MG63 (cell line): ENCODE measurements around the gene HIBCH. TPM values are rescaled to one million over a fixed set of nuclear protein-coding genes. Genes with fewer than 3 reads are reported as not detected.
"Not testable (repeated sequence)": the region's sequence is repeated elsewhere in the genome, so short reads cannot be mapped to it uniquely, and the experiment has no call there.

Experiments used
- DNase-seq: peaks from one replicate; pipeline ENCODE4 v3.0.0-alpha.2; 2020
- H3K27me3 ChIP-seq: fragments of 250-450 bp; sonication (Bioruptor Pico); 2 replicates; pipeline ENCODE4 v1.5.1; 2020; ENCODE audit warnings: mild to moderate bottlenecking, moderate library complexity
- H3K36me3 ChIP-seq: fragments of 250-450 bp; sonication (Bioruptor Pico); 2 replicates; pipeline ENCODE4 v1.5.1; 2020; ENCODE audit warnings: mild to moderate bottlenecking, moderate library complexity
- H3K4me3 ChIP-seq: fragments of 250-450 bp; sonication (Bioruptor Pico); 2 replicates; pipeline ENCODE4 v1.5.1; 2020; ENCODE audit warnings: mild to moderate bottlenecking, moderate library complexity
- H3K9me3 ChIP-seq: fragments of 250-450 bp; sonication (Bioruptor Pico); 2 replicates; pipeline ENCODE4 v1.5.1; 2020; ENCODE audit warnings: mild to moderate bottlenecking, moderate library complexity
- total RNA-seq: library from RNA; depleted of rRNA; stranded (reverse); fragments of >200 nt; shearing (Covaris generic); gene quantifications from 2 replicates; pipeline ENCODE4 v1.2.3, GENCODE V29; 2014; ENCODE audit warnings: low replicate concordance

The HIBCH gene
- total RNA-seq, 1 experiment from 2014 or later, result 13.9 TPM

GRCh38 chr2:190279256-190280134 lies 40.1 kb downstream of the HIBCH start:
- not testable (repeated sequence) for H3K4me3 ChIP-seq, H3K36me3 ChIP-seq, DNase-seq, H3K9me3 ChIP-seq, H3K27me3 ChIP-seq

DNA sequence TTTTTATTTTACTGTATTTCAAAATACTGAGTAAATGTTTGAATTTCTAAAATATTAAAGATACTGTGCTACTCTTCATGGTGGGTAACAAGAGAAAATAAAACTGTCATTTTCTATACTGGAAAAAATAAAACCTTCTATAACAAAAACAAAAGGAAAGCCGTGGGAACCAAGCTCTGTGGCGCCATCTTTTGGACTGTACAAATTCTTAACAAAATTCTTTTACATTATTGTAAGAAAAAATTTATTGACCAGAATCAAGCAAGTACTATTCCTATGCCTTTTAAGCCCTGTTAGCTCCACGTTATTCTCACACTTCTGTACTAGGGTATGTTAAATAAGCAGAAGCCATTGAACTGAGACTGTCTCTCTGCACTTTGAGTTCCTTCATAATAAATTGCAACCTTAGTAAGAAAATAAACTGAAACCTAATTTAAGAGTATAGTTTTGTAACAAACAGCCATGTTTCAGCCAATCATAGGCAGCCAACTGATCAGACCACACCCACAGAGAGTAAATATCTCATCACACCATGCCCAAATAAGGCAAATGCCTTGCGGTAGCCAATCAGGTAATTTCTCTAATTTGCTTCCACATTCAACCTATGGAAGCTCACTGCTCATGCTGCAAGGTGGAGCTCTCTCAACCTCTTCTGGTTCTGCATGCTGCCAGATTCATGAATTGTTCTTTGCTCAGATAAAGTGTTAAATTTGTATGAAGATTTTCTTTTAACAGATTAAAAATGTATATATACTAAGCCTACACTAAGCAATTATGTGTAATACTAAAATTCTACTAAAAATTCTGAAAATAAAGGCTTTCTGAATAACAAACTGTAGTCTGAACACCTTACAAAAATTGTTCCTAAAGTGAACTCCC lies 42.2 kb downstream of the HIBCH start:
- no peaks in the 10 kb centered on the region for H3K36me3 ChIP-seq
- H3K4me3 ChIP-seq, result no peak overlapping the region
- no peaks in the 10 kb centered on the region for H3K9me3 ChIP-seq
- no peak for DNase-seq
- H3K27me3 ChIP-seq, result no peaks in the 10 kb centered on the region

DNA sequence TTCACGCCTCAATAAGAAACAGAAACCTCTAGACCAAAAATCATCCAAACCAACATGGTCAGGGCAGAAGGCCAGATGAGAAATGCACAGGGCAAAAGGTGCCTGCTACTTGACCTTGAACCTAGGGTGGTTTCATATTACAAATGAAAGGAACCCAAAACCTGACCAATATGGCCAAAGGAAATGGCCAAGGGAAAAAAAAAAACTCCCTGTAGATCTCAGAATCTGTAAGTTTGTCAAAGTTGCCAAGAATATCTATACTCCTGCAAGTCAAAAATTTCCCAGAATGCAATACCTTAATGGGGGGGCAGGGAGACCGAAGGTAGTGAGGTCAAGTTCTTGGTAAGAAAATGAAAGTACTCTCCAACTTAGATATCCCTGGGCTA lies 47.2 kb downstream of the HIBCH start:
- H3K36me3 ChIP-seq, result no peaks in the 10 kb centered on the region; the same call in 1 of the 2 replicates
- H3K9me3 ChIP-seq, result peaks cover 2% of the 10 kb centered on the region
- DNase-seq, result no peak
- H3K27me3 ChIP-seq, result no peaks in the 10 kb centered on the region
- no peak overlapping the region for H3K4me3 ChIP-seq

- no peak overlapping the region for H3K4me3 ChIP-seq
- H3K9me3 ChIP-seq, result peaks cover 2% of the 10 kb centered on the region
- H3K27me3 ChIP-seq, result no peaks in the 10 kb centered on the region
- no peak for DNase-seq
- H3K36me3 ChIP-seq, result no peaks in the 10 kb centered on the region; the same call in 1 of the 2 replicates
Observed at GRCh38 chr2:190271783-190272456, 47.7 kb downstream of the HIBCH start.

GRCh38 chr2:190270298-190270697 lies 49.3 kb downstream of the HIBCH start:
- Histone ChIP-seq H3K4me3 (no peak overlapping the region), H3K9me3 (peaks cover 2% of the 10 kb centered on the region), H3K27me3 (no peaks in the 10 kb centered on the region), H3K36me3 (no peaks in the 10 kb centered on the region; the same call in 1 of the 2 replicates)
- DNase-seq, result no peak

- not testable (repeated sequence) for DNase-seq, H3K9me3 ChIP-seq, H3K36me3 ChIP-seq, H3K4me3 ChIP-seq, H3K27me3 ChIP-seq
Observed at GRCh38 chr2:190269699-190270098, 49.9 kb downstream of the HIBCH start.

DNA sequence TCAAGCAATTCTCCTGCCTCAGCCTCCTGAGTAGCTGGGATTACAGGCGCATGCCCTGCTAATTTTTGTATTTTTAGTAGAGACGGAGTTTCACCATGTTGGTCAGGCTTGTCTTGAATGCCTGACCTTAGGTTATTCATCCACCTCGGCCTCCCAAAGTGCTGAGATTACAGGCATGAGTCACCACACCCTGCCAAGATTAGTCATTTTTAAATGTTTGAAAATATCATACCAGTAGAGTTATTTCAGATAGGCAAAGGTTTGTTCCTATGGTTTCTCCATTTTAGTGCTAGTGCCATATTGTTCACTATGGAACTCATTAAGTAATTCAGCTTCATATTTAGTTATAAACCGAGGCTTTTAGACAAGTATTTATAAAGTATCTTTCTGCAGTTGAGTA lies 52.3 kb downstream of the HIBCH start:
- DNase-seq, result peak; percentile 61
- Histone ChIP-seq H3K9me3 (peaks cover 4% of the 10 kb centered on the region), H3K4me3 (no peak overlapping the region), H3K27me3 (no peaks in the 10 kb centered on the region), H3K36me3 (no peaks in the 10 kb centered on the region; the same call in 1 of the 2 replicates)

DNA sequence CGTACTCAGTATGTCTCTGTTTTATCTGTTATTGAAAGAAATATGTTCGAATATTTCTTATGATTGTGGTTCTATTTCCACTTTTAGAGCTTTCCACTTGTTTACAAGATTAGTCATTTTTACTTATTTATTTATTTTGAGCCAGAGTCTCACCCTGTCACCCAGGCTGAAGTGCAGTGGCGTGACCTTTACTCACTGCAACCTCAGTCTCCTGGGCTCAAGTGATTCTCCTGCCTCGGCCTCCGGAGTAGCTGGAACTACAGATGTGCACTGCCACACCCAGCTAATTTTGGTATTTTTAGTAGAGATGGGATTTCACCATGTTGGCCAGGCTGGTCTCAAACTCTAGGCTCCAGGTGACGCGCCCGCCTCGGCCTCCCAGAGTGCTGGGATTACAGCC lies 53.3 kb downstream of the HIBCH start:
- peaks cover 4% of the 10 kb centered on the region for H3K9me3 ChIP-seq
- no peak for DNase-seq

DNA sequence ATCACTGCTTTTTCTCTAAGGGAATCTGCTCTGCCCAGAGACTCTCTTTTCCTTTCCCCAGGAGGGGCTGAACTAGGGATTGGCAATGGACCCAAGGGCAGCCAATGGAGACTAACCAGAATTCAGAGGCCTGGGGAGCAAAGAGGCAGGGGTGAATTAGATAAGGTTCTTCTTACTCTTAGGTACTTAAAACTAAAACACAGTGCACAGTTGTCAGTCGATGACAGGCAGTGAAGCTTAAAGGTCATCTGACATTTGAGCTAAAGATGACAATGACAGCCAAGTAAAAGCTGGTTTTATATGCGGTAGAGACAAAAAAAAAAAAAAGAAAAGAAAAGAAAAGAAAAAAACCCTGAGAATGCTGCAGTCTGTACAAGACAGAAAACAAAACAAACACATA lies 57.8 kb downstream of the HIBCH start:
- H3K4me3 ChIP-seq, result no peak overlapping the region
- no peaks in the 10 kb centered on the region for H3K27me3 ChIP-seq
- no peak for DNase-seq
- peaks cover 5% of the 10 kb centered on the region for H3K9me3 ChIP-seq
- peaks cover 24% of the 10 kb centered on the region for H3K36me3 ChIP-seq

More for the DNA sequence above, 53.3 kb downstream of the HIBCH start:
- no peaks in the 10 kb centered on the region; the same call in 1 of the 2 replicates for H3K36me3 ChIP-seq
- no peak overlapping the region for H3K4me3 ChIP-seq
- no peaks in the 10 kb centered on the region for H3K27me3 ChIP-seq

DNA sequence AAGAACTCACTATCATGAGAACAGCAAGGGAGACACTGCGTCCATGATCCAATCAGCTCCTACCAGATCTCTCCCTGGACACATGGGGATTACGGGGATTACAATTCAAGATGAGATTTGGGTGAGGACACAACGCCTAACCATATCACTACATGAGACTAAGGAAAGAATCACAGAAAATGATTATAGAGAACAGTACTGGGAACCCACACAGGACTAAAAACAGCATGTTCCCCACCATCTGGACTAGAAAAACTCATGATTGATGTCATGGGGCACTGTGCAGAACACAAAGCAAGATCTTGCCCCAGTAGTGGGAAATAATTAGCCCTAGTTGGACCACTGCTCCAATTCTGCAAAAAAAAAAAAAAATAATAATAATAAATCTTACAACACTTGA lies 63.5 kb downstream of the HIBCH start:
- Histone ChIP-seq H3K9me3 (peaks cover 4% of the 10 kb centered on the region), H3K27me3 (no peaks in the 10 kb centered on the region), H3K4me3 (no peak overlapping the region), H3K36me3 (peaks cover 29% of the 10 kb centered on the region)
- no peak for DNase-seq

- no peak for DNase-seq
- H3K36me3 ChIP-seq, result peaks cover 29% of the 10 kb centered on the region
- no peak overlapping the region for H3K4me3 ChIP-seq
- no peaks in the 10 kb centered on the region for H3K27me3 ChIP-seq
- peaks cover 4% of the 10 kb centered on the region for H3K9me3 ChIP-seq
Observed at GRCh38 chr2:190255676-190256075, 64.0 kb downstream of the HIBCH start.

GRCh38 chr2:190254063-190254850 lies 65.4 kb downstream of the HIBCH start:
- H3K9me3 ChIP-seq, result peaks cover 4% of the 10 kb centered on the region
- no peak overlapping the region for H3K4me3 ChIP-seq
- H3K27me3 ChIP-seq, result no peaks in the 10 kb centered on the region
- peaks cover 28% of the 10 kb centered on the region for H3K36me3 ChIP-seq
- DNase-seq, result no peak

GRCh38 chr2:190250421-190250820 lies 69.2 kb downstream of the HIBCH start:
- Histone ChIP-seq H3K36me3 (peaks cover 17% of the 10 kb centered on the region), H3K9me3 (no peaks in the 10 kb centered on the region), H3K27me3 (no peaks in the 10 kb centered on the region), H3K4me3 (no peak overlapping the region)
- DNase-seq, result no peak

DNA sequence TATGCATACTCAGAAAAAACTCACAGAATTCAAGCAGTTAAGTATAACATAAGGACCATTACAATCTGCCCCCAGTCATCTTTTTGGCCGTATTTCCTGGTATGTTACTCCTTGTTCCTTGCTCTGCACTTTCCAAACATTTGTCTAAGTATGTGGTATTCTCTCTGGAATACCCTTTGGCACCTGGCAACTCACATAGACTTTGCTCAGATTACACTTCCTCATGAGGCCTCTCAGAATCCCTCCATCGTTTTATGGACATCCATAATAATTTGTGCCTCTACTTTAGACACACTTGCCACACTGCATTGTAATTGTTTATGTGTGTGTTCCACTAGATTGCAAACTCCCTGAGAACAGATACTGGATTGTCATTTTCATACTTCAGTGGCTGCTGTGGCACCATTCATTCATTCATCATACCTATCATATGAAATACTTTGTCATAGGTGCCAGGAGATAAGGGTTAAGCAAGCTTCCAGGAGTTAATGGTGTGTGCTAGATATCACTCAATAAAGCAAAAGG lies 84.0 kb downstream of the HIBCH start:
- Histone ChIP-seq H3K4me3 (no peak overlapping the region), H3K9me3 (peaks cover 5% of the 10 kb centered on the region; the same call in 1 of the 2 replicates)

DNA sequence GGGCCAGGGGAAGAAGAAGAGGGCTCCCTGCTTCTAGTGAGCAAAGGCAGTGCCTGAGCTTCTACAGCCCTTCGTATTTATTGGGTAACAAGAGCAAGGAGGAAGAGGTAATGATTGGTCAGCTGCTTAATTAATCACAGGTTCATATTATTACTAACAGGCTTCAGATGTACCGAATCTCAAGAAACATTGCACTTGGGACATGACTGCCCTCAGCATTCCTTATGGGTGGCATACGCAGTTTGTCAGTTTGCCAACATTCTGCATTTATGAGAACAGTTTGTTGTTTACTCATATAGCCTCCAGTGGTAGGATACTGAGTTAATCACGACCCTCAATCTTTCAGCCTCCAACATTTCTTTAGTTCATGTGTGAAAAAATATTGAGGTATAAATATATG lies 84.5 kb downstream of the HIBCH start:
- H3K27me3 ChIP-seq, result no peaks in the 10 kb centered on the region
- no peak for DNase-seq
- no peak overlapping the region for H3K4me3 ChIP-seq
- peaks cover 5% of the 10 kb centered on the region; the same call in 1 of the 2 replicates for H3K9me3 ChIP-seq
- no peaks in the 10 kb centered on the region; the same call in 1 of the 2 replicates for H3K36me3 ChIP-seq

More for the DNA sequence above, 84.0 kb downstream of the HIBCH start:
- no peaks in the 10 kb centered on the region; the same call in 1 of the 2 replicates for H3K36me3 ChIP-seq
- no peaks in the 10 kb centered on the region for H3K27me3 ChIP-seq
- DNase-seq, result no peak

DNA sequence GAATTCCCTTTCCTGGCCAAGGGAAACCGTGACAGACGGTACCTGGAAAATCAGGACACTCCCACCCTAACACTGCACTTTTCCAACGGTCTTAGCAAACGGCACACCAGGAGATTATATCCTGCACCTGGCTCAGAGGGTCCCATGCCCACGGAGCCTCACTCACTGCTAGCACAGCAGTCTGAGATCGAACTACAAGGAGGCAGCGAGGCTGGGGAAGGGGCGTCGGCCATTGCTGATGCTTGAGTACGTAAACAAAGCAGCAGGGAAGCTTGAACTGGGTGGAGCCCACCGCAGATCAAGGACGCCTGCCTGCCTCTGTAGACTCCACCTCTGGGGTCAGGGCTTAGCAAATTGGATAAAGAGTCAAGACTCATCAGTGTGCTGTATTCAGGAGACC lies 95.6 kb downstream of the HIBCH start:
- not testable (repeated sequence) for H3K27me3 ChIP-seq, DNase-seq, H3K9me3 ChIP-seq, H3K36me3 ChIP-seq, H3K4me3 ChIP-seq
